IPS-20b (cell line): ENCODE data around the gene IGFBP3.

Experiments
- H3K27ac ChIP-seq: one replicate; pipeline ENCODE4 v1.5.1; 2013; ENCODE audit warnings: low read length
- H3K27me3 ChIP-seq: 2 replicates; pipeline ENCODE4 v1.6.1; 2013; ENCODE audit warnings: mild to moderate bottlenecking, low read length, inconsistent platforms; ENCODE audit not compliant: insufficient read depth
- H3K36me3 ChIP-seq: 2 replicates; pipeline ENCODE4 v1.6.1; 2013; ENCODE audit warnings: low read depth, mild to moderate bottlenecking, inconsistent platforms, low read length, moderate library complexity; ENCODE audit not compliant: insufficient read depth
- H3K4me1 ChIP-seq: 2 replicates; pipeline ENCODE4 v1.6.1; 2013; ENCODE audit warnings: mild to moderate bottlenecking, control low read depth, inconsistent platforms, low read length, moderate library complexity; ENCODE audit not compliant: insufficient read depth
- H3K4me3 ChIP-seq: 2 replicates; pipeline ENCODE4 v1.5.1; 2013; ENCODE audit warnings: mild to moderate bottlenecking, low read length, inconsistent platforms
- H3K9ac ChIP-seq: 2 replicates; pipeline ENCODE4 v1.6.1; 2013; ENCODE audit warnings: low read depth, mild to moderate bottlenecking, inconsistent platforms, low read length, moderate library complexity
- H3K9me3 ChIP-seq: 2 replicates; pipeline ENCODE4 v1.6.1; 2013; ENCODE audit warnings: mild to moderate bottlenecking, low read depth, low read length, inconsistent platforms; ENCODE audit not compliant: insufficient read depth

The IGFBP3 gene

DNA sequence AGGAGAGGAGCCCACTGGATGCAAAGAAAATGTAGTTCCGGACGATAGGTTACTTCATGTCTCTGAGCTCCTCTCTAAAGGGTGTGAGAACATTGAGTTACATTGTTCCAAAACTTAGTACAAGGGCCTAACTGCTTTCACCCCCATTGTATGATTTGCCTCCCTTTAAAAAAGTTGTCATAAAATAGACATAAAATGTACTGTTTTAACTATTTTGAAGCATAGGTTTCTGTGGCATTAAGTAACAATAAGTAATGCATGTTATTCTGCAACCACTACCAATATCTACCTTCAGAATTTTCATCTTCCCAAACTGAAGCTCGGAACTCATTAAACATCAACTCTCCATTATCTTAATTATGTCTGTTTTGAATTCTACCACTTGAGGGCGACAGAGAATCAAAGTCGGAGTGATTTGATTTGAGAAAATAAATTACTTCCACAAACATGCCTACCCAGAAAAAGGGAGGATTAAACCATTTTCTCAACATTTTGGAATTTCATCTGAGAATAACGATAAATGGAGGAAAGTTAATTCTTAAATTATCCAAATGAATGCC is 30.1 kb downstream of the IGFBP3 start:
- no peak overlapping the region for H3K9ac ChIP-seq
- H3K27me3 ChIP-seq, result peaks cover 72% of the 10 kb centered on the region
- peaks cover 6% of the 10 kb centered on the region for H3K4me1 ChIP-seq
- H3K4me3 ChIP-seq, result no peak overlapping the region
- no peak overlapping the region for H3K27ac ChIP-seq
- H3K9me3 ChIP-seq, result no peaks in the 10 kb centered on the region
- H3K36me3 ChIP-seq, result no peaks in the 10 kb centered on the region

DNA sequence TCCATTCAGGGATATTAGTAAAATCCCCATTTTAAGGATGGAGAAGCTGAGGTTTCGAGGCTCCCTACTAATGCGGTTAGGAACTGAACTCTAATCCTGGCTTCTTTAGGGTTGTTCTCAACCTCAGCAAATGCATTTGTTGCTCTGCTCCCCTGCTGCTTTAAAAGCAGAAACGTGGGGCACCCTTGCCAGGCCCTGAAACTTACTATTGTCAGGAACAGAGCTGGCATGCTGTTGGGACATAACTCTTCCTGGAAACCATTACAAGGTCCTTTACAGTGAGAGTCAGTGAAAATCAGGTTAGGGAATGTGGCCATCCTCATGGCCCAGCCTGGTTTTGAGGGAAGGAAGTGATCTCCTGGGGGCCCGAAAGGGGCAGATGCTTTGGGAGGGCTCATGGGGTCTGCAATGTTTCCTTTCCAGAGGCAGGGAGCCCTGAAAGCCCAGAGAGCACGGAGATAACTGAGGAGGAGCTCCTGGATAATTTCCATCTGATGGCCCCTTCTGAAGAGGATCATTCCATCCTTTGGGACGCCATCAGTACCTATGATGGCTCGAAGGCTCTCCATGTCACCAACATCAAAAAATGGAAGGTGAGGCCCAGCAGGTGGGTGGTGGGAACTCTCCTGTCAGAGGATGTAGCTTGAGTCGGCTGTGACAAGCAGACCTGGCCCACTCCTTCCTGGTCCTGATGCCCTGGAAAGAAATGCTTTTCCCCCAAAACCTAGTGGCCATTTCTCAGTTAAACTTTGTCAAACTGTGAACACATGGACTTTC is 30.8 kb downstream of the IGFBP3 start:
- Histone ChIP-seq H3K27me3 (peaks cover 72% of the 10 kb centered on the region), H3K9ac (no peak overlapping the region), H3K27ac (no peak overlapping the region), H3K9me3 (no peaks in the 10 kb centered on the region), H3K4me3 (no peak overlapping the region), H3K4me1 (peaks cover 6% of the 10 kb centered on the region), H3K36me3 (no peaks in the 10 kb centered on the region)

DNA sequence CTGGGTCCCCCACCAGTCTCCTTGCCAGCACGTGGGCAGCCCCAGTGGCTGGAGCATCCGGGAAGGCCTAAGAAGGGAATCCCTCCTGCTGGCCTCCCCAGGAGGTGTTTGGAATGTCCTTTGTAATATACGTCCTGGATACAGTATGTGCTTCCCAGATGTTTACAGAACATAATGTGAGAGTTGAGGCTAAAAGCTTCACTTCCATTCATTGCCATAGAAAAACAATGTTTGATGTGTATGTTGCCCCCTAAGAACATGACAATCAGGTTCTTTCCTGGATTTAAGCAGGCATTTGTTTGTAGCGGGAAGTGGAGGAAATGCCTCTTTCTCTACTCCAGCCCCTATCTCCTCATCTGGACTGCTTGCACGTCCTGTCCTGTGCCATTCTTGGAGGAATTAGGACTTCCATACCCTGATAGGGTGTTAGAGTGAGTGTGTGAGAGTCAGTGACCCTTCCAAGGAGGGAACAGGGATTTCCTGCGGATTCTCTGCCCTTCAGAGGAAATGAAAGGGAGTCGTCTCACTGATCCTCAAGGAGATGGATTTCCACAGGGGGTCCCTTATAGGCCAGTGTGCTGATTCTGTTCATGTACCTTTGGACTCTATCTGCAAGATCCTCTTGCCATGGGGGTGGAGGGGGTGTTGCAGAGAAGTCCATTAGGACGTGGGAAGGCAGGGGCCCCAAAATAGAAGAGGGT is 31.6 kb downstream of the IGFBP3 start:
- Histone ChIP-seq H3K4me3 (peak overlapping the region; percentile 63; the same call in 1 of the 2 replicates), H3K9ac (no peak overlapping the region), H3K9me3 (no peaks in the 10 kb centered on the region), H3K27ac (no peak overlapping the region), H3K27me3 (peaks cover 72% of the 10 kb centered on the region), H3K36me3 (no peaks in the 10 kb centered on the region), H3K4me1 (peaks cover 6% of the 10 kb centered on the region)

DNA sequence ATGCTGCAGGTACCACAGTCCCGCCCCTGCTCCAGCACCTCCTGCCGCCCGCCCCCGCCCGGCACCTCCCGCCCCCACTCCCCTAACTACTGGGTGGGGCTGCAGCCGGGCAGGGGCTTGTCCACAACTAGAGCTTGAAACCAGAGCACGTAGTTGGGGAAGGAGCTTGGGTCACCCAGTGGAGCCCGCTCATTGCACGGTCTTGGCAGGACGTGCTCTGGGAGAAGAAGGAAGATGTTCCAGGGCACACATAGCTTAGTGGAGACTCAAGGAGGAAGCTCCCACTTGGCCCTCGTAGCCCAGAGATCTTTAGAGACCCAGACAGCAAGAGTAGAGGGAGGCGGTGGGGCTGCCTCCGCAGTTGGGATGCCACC is 32.1 kb downstream of the IGFBP3 start:
- Histone ChIP-seq H3K9ac (no peak overlapping the region), H3K4me3 (peak overlapping the region; percentile 63; the same call in 1 of the 2 replicates)

DNA sequence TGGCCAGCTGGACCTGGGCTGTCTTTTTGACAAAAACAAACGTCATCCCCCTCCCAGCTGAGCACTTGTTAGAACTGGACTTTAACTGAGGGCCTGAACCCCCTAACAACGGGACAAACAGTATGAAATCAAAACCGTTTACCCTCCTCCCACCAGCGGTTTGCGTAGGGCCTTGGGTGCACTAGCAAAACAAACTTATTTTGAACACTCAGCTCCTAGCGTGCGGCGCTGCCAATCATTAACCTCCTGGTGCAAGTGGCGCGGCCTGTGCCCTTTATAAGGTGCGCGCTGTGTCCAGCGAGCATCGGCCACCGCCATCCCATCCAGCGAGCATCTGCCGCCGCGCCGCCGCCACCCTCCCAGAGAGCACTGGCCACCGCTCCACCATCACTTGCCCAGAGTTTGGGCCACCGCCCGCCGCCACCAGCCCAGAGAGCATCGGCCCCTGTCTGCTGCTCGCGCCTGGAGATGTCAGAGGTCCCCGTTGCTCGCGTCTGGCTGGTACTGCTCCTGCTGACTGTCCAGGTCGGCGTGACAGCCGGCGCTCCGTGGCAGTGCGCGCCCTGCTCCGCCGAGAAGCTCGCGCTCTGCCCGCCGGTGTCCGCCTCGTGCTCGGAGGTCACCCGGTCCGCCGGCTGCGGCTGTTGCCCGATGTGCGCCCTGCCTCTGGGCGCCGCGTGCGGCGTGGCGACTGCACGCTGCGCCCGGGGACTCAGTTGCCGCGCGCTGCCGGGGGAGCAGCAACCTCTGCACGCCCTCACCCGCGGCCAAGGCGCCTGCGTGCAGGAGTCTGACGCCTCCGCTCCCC is 32.7 kb downstream of the IGFBP3 start, which contains the start of gene IGFBP1:
TSS of gene IGFBP1 (plus strand) at position 304 of the 808 bp plus-strand sequence. CDS start at position 469, 165 bp downstream.
- Histone ChIP-seq H3K4me3 (peak within 1 kb of the TSS; percentile 63), H3K4me1 (peaks cover 6% of the 10 kb centered on the region), H3K9ac (no peak within 1 kb of the TSS)

More for the DNA sequence above, 32.1 kb downstream of the IGFBP3 start:
- H3K9me3 ChIP-seq, result no peaks in the 10 kb centered on the region
- H3K4me1 ChIP-seq, result peaks cover 6% of the 10 kb centered on the region
- H3K27me3 ChIP-seq, result peaks cover 71% of the 10 kb centered on the region
- H3K27ac ChIP-seq, result no peak overlapping the region
- H3K36me3 ChIP-seq, result no peaks in the 10 kb centered on the region

DNA sequence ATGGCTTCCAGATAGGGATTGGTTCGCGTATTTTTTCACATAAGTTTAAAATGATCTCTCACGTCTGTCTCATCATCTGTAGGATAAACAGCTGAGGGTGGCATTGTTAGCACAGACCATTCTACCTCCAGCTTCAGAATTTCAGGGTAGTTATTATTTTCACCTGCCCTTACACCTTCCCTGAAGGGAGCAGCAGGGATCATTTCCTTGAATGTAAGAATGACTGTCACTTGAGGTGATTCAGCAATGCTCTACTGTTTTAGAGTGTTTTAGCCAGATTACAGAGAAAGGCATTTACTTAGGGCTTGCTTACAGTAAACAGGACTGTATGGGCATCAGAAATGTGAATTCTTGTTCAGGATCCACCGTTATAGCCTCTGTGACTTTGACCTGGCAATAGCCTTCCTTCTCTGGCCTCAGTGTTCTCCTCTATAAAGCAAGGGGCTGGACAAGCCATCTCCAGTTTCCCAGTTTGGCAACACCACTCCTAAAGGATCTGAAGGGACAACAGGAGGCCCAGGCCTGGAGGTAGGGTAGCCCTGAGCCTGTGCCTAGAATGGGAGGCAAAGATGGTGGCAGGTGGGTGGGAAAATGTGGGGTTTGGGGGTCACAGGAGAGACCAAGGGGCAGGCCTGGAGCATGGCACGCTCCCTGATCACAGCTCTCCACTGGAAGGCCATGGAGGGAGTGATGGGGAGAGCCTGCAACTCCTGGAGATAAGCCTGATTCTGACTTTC is 34.0 kb downstream of the IGFBP3 start:
- Histone ChIP-seq H3K36me3 (no peaks in the 10 kb centered on the region), H3K4me1 (peaks cover 6% of the 10 kb centered on the region), H3K9ac (no peak overlapping the region), H3K4me3 (no peak overlapping the region), H3K27ac (no peak overlapping the region), H3K27me3 (peaks cover 60% of the 10 kb centered on the region), H3K9me3 (no peaks in the 10 kb centered on the region)

More for the DNA sequence above, 32.7 kb downstream of the IGFBP3 start, which contains the start of gene IGFBP1:
- H3K36me3 ChIP-seq, result no peaks in the 10 kb centered on the region
- no peak within 1 kb of the TSS for H3K27ac ChIP-seq
- no peaks in the 10 kb centered on the region for H3K9me3 ChIP-seq
- peaks cover 65% of the 10 kb centered on the region for H3K27me3 ChIP-seq

DNA sequence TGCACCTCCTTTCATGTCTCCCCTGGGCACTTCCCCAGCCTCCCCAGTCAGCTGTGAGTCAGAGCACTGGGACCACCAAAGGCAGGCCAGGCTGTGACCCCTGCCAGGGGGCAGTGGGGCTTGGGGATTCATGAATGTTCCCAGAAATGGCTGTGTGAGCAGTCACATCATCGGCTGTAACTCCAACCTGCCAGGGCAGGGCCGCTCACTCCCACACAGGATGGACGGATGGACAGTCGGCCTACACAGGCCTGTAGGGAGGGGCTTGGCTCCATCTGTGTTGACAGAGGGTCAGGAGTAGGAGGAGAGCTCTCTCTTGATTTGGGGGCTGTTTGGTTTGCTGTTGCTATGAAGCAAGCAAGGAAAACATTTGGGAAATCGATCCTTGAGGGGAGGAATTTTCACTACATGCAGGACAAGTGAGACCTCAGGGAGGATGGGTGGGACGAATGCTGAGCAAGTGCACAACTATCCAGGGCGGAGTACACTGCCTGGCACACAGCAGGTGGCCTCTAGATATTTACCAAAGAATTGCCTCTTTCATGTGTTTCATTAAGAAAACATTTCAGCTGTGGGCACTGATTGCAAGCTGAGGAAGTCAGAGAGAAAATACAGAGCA is 35.7 kb downstream of the IGFBP3 start:
- Histone ChIP-seq H3K9me3 (no peaks in the 10 kb centered on the region), H3K27me3 (peaks cover 46% of the 10 kb centered on the region), H3K4me1 (peaks cover 6% of the 10 kb centered on the region), H3K9ac (no peak overlapping the region), H3K36me3 (no peaks in the 10 kb centered on the region), H3K4me3 (no peak overlapping the region), H3K27ac (no peak overlapping the region)

DNA sequence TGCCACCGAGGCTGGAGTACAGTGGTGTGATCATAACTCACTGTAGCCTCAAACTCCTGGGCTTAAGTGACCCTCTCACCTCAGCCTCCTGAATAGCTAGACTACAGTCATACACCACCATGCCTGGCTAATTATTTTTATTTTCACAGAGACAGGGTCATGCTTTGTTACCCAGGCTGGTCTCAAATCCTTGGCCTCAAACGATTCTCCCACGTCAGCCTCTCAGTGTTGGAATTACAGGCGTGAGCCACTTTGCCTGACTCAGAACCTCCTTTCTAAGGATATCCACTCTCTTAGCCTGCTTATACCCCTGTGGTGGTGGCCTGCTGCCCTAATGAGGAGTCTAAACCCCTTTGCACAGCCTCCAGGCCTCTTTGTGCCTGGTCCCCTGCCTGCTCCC is 36.9 kb downstream of the IGFBP3 start:
- H3K4me3 ChIP-seq, result no peak overlapping the region
- no peaks in the 10 kb centered on the region for H3K36me3 ChIP-seq
- H3K27ac ChIP-seq, result no peak overlapping the region
- no peaks in the 10 kb centered on the region; the same call in none of the 2 replicates for H3K4me1 ChIP-seq
- peaks cover 3% of the 10 kb centered on the region; the same call in 1 of the 2 replicates for H3K9me3 ChIP-seq
- H3K27me3 ChIP-seq, result peaks cover 34% of the 10 kb centered on the region
- no peak overlapping the region for H3K9ac ChIP-seq

DNA sequence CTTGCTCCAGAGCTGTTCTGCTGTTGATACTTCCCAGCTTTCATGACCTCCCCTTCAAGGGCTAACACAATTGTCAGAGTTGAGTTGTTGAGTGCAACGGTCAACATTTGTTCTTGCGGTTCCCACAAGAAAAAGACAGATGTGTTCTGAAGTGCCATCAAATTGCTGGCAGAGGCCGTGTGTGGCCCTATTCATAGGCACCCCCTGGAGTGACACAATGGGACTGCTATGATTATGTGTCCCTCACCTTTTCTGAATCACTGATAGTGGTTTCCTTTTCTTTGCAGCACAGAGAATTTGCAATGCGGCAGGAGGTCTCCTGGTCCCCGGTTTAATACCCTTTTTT is 38.6 kb downstream of the IGFBP3 start:
- no peak overlapping the region for H3K4me3 ChIP-seq
- H3K27me3 ChIP-seq, result peaks cover 17% of the 10 kb centered on the region
- H3K9ac ChIP-seq, result no peak overlapping the region
- no peak overlapping the region for H3K27ac ChIP-seq
- no peaks in the 10 kb centered on the region for H3K36me3 ChIP-seq
- no peaks in the 10 kb centered on the region; the same call in 1 of the 2 replicates for H3K4me1 ChIP-seq
- peaks cover 20% of the 10 kb centered on the region for H3K9me3 ChIP-seq

DNA sequence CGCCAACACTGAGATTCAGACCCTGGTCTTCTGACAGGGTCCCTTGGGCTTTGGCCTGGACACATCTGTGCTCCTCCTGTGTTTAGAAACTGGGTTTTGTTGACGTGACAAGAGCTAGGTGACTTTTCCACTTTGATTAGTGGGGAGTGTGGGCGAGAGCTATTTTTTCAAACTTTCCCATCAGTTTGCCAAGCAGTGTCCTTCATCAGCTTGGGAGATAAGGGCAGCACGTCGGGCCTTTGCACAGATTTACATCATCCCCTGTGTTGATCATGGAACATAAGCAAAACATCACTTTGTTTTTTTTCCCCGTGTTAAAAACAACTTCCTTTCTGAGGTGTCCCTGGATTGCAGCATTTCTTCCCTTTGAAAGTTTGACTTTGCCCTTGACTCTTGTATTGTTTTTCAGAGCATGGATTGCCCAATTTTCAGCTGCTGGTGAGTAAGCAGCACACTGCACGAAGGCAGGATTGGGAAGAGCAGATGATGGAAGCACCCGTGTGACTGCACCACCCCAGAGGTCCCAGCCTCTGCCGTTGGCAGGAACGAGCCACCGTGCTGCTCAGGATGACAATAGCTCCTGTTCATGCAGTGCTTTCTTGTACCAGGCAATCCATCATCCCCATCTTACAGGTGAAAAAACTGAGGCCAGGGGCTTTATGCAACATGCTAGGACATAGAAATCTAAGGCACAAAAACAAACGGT is 39.2 kb downstream of the IGFBP3 start:
- Histone ChIP-seq H3K9me3 (peaks cover 25% of the 10 kb centered on the region), H3K27ac (no peak overlapping the region), H3K9ac (no peak overlapping the region), H3K27me3 (peaks cover 11% of the 10 kb centered on the region), H3K4me3 (no peak overlapping the region), H3K4me1 (no peaks in the 10 kb centered on the region; the same call in 1 of the 2 replicates), H3K36me3 (no peaks in the 10 kb centered on the region)
